Measurements from ENCODE around the gene OSBPL8. TPM values are rescaled to one million over a fixed set of nuclear protein-coding genes. Genes with fewer than 3 reads are reported as not detected.
"Not testable (repeated sequence)": the region's sequence is repeated elsewhere in the genome, so short reads cannot be mapped to it uniquely, and the experiment has no call there.

Gene OSBPL8
- total RNA-seq, 1 donor from 2014 or later = 119 TPM

DNA sequence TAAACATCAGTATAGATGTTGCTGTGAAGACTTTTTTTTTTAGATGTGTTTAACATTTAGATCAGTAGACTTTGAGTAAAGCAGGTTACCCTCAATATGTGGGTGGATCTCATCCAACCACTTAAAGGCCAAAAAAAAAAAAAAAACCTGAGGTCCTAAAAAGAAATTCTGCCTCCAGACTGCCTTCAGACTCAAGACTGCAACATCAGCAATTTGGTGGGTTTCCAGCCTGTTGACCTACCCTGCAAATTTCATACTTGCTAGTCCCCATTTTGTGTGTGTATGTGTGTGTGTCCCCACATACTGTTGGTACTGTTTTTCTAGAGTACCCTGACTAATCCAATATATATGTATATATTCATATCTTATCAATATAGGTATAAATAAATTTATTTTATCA lies 55.6 kb downstream of the OSBPL8 start:
- no peak overlapping the region for H3K27ac ChIP-seq (ENCODE audit: low read depth, low read length)
- no peaks in the 10 kb centered on the region for H3K27me3 ChIP-seq (ENCODE audit: insufficient read depth, low read length)
- peaks cover 47% of the 10 kb centered on the region for H4K20me1 ChIP-seq (ENCODE audit: insufficient read depth, low read length)
- no peak for DNase-seq (ENCODE audit: low read depth)
- no peaks in the 10 kb centered on the region for H3K27me3 Mint-ChIP-seq (ENCODE audit: low read depth, unreplicated experiment)
- H3K79me2 ChIP-seq (ENCODE audit: insufficient read depth, low read length) = peaks cover 50% of the 10 kb centered on the region
- H3K9me3 ChIP-seq (ENCODE audit: insufficient read depth, low read depth, low read length) = peaks cover 2% of the 10 kb centered on the region
- H3K9me3 Mint-ChIP-seq (ENCODE audit: unreplicated experiment) = peaks cover 3% of the 10 kb centered on the region
- H3K4me3 Mint-ChIP-seq (ENCODE audit: unreplicated experiment) = no peak overlapping the region
- H2AFZ ChIP-seq (ENCODE audit: low read depth, low read length) = no peak overlapping the region
- no peaks in the 10 kb centered on the region for H3K36me3 ChIP-seq (ENCODE audit: insufficient read depth, low read length)
- no peak overlapping the region for H3K27ac Mint-ChIP-seq (ENCODE audit: unreplicated experiment)
- no peak overlapping the region for H3K9ac ChIP-seq (ENCODE audit: low read length)
- no peak overlapping the region for H3K4me2 ChIP-seq (ENCODE audit: low read length)
- peaks cover 5% of the 10 kb centered on the region for H3K4me1 Mint-ChIP-seq (ENCODE audit: low read depth, unreplicated experiment)
- no peaks in the 10 kb centered on the region for H3K4me1 ChIP-seq (ENCODE audit: insufficient read depth, low read length)
- H3K4me3 ChIP-seq (ENCODE audit: insufficient read depth, low read depth, low read length) = no peak overlapping the region
- peaks cover 17% of the 10 kb centered on the region for H3K36me3 Mint-ChIP-seq (ENCODE audit: low read depth, unreplicated experiment)
- FAIRE-seq = no peak
- TF ChIP-seq EZH2 (IDR thresholded peaks at IDR 0.05; ENCODE audit: insufficient read depth, low read length) = no peak
- TF ChIP-seq, protein P1, sequence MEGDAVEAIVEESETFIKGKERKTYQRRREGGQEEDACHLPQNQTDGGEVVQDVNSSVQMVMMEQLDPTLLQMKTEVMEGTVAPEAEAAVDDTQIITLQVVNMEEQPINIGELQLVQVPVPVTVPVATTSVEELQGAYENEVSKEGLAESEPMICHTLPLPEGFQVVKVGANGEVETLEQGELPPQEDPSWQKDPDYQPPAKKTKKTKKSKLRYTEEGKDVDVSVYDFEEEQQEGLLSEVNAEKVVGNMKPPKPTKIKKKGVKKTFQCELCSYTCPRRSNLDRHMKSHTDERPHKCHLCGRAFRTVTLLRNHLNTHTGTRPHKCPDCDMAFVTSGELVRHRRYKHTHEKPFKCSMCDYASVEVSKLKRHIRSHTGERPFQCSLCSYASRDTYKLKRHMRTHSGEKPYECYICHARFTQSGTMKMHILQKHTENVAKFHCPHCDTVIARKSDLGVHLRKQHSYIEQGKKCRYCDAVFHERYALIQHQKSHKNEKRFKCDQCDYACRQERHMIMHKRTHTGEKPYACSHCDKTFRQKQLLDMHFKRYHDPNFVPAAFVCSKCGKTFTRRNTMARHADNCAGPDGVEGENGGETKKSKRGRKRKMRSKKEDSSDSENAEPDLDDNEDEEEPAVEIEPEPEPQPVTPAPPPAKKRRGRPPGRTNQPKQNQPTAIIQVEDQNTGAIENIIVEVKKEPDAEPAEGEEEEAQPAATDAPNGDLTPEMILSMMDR (IDR thresholded peaks at IDR 0.05; ENCODE audit: insufficient read depth, low read depth, low read length) = no peak

DNA sequence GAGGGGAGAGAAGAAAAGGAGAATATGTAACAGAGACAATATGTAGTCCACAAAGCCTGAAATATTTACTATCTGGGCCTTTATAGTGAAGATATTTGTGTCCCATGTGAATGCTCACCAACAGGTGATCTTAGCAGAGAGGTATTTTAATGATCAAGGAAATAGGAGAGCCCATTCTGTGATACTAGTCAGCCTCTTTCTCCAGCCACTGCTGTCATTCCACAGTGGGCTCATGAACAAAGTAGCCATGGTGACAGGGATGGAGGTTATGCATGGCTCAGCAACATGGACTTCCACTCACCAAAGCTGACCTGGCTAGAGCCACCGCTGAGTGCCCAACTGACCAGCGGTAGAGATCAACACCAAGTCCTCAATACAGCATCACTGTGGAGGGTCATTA lies 58.2 kb downstream of the OSBPL8 start:
- peaks cover 3% of the 10 kb centered on the region for H3K9me3 Mint-ChIP-seq (ENCODE audit: unreplicated experiment)
- no peak for DNase-seq (ENCODE audit: low read depth)
- FAIRE-seq = no peak
- TF ChIP-seq EZH2 (IDR thresholded peaks at IDR 0.05; ENCODE audit: insufficient read depth, low read length) = no peak
- TF ChIP-seq, protein P1 (IDR thresholded peaks at IDR 0.05; ENCODE audit: insufficient read depth, low read depth, low read length) = no peak
- H3K79me2 ChIP-seq (ENCODE audit: insufficient read depth, low read length) = peaks cover 36% of the 10 kb centered on the region
- no peaks in the 10 kb centered on the region for H3K4me1 ChIP-seq (ENCODE audit: insufficient read depth, low read length)
- H3K27me3 Mint-ChIP-seq (ENCODE audit: low read depth, unreplicated experiment) = no peaks in the 10 kb centered on the region
- no peaks in the 10 kb centered on the region for H3K36me3 ChIP-seq (ENCODE audit: insufficient read depth, low read length)
- H2AFZ ChIP-seq (ENCODE audit: low read depth, low read length) = no peak overlapping the region
- peaks cover 5% of the 10 kb centered on the region for H3K4me1 Mint-ChIP-seq (ENCODE audit: low read depth, unreplicated experiment)
- H3K9ac ChIP-seq (ENCODE audit: low read length) = no peak overlapping the region
- H4K20me1 ChIP-seq (ENCODE audit: insufficient read depth, low read length) = peaks cover 34% of the 10 kb centered on the region
- H3K27me3 ChIP-seq (ENCODE audit: insufficient read depth, low read length) = no peaks in the 10 kb centered on the region
- H3K4me2 ChIP-seq (ENCODE audit: low read length) = no peak overlapping the region
- no peak overlapping the region for H3K4me3 ChIP-seq (ENCODE audit: insufficient read depth, low read depth, low read length)
- no peak overlapping the region for H3K27ac ChIP-seq (ENCODE audit: low read depth, low read length)
- no peak overlapping the region for H3K4me3 Mint-ChIP-seq (ENCODE audit: unreplicated experiment)
- peaks cover 2% of the 10 kb centered on the region for H3K9me3 ChIP-seq (ENCODE audit: insufficient read depth, low read depth, low read length)
- H3K27ac Mint-ChIP-seq (ENCODE audit: unreplicated experiment) = no peak overlapping the region
- H3K36me3 Mint-ChIP-seq (ENCODE audit: low read depth, unreplicated experiment) = peaks cover 17% of the 10 kb centered on the region

DNA sequence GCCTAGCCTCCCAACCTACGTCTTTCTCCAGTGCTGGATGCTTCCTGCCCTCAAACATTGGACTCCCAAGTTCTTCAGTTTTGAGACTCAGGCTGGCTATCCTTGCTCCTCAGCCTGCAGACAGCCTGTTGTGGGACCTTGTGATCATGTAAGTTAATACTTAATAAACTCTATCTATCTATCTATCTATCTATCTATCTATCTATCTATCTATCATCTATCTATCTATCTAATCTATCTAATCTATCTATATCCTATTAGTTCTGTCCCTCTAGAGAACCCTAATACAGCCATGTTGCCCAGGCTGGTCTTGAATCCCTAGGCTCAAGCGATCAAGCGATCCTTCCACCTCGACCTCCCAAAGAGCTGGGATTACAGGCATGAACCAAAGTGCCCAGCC lies 60.4 kb downstream of the OSBPL8 start:
- peaks cover 13% of the 10 kb centered on the region for H3K36me3 Mint-ChIP-seq (ENCODE audit: low read depth, unreplicated experiment)
- not testable (repeated sequence) for FAIRE-seq; H3K27me3 Mint-ChIP-seq (ENCODE audit: low read depth, unreplicated experiment); H3K4me1 Mint-ChIP-seq (ENCODE audit: low read depth, unreplicated experiment); H3K9me3 Mint-ChIP-seq (ENCODE audit: unreplicated experiment); H3K4me3 Mint-ChIP-seq (ENCODE audit: unreplicated experiment); H3K4me3 ChIP-seq (ENCODE audit: insufficient read depth, low read depth, low read length); DNase-seq (ENCODE audit: low read depth); H3K27ac ChIP-seq (ENCODE audit: low read depth, low read length); H3K36me3 ChIP-seq (ENCODE audit: insufficient read depth, low read length); H3K27ac Mint-ChIP-seq (ENCODE audit: unreplicated experiment); H2AFZ ChIP-seq (ENCODE audit: low read depth, low read length); H3K9me3 ChIP-seq (ENCODE audit: insufficient read depth, low read depth, low read length); H3K9ac ChIP-seq (ENCODE audit: low read length); H3K27me3 ChIP-seq (ENCODE audit: insufficient read depth, low read length); H3K4me2 ChIP-seq (ENCODE audit: low read length); H3K4me1 ChIP-seq (ENCODE audit: insufficient read depth, low read length)
- peaks cover 30% of the 10 kb centered on the region for H3K79me2 ChIP-seq (ENCODE audit: insufficient read depth, low read length)
- peaks cover 35% of the 10 kb centered on the region for H4K20me1 ChIP-seq (ENCODE audit: insufficient read depth, low read length)

Data from astrocyte (in vitro differentiated cells and primary cell).